ENCODE results near the gene ACADL.

GRCh38 chr2:210188755-210189154 lies 36.5 kb downstream of the ACADL start:
- TF ChIP-seq EZH2 (IDR thresholded peaks at IDR 0.05; ENCODE audit: low read depth, unreplicated experiment) (no peak), CTCF (conservative IDR thresholded peaks at IDR 0.05; ENCODE audit: low read depth in 2 of 2) (no peak), REST (IDR thresholded peaks at IDR 0.05; ENCODE audit: unreplicated experiment) (no peak)
